Osteoblast (primary cell): Measurements from ENCODE around the gene APOBEC3F. TPM values are rescaled to one million over a fixed set of nuclear protein-coding genes. Genes with fewer than 3 reads are reported as not detected.
"Not testable (repeated sequence)": the region's sequence is repeated elsewhere in the genome, so short reads cannot be mapped to it uniquely, and the experiment has no call there.

Source experiments
- DNase-seq: peaks from one replicate; pipeline ENCODE4 v3.0.0; 2011; ENCODE audit warnings: low spot score, mixed read lengths; ENCODE audit not compliant: insufficient read length; ENCODE audit errors: missing footprints
- H2AFZ ChIP-seq: 2 replicates; pipeline ENCODE4 v1.6.0; 2011; ENCODE audit warnings: mild to moderate bottlenecking, low read length
- H3K27ac ChIP-seq: 2 replicates; pipeline ENCODE4 v1.5.1; 2011; ENCODE audit warnings: mild to moderate bottlenecking, low read depth, low read length, moderate library complexity
- H3K27me3 ChIP-seq: 2 replicates; pipeline ENCODE4 v1.6.0; 2012; ENCODE audit warnings: mild to moderate bottlenecking, control low read depth, inconsistent platforms, low read length, moderate library complexity; ENCODE audit not compliant: insufficient read depth
- H3K36me3 ChIP-seq: 2 replicates; pipeline ENCODE4 v1.5.1; 2011; ENCODE audit warnings: mild to moderate bottlenecking, low read length, control low read depth, moderate library complexity; ENCODE audit not compliant: insufficient read depth
- H3K4me1 ChIP-seq: 2 replicates; pipeline ENCODE4 v1.5.1; 2011; ENCODE audit warnings: mild to moderate bottlenecking, low read length, control low read depth, moderate library complexity; ENCODE audit not compliant: insufficient read depth
- H3K4me2 ChIP-seq: 2 replicates; pipeline ENCODE4 v1.6.0; 2011; ENCODE audit warnings: mild to moderate bottlenecking, low read length; ENCODE audit not compliant: insufficient read depth
- H3K4me3 ChIP-seq: fragments of 200-600 bp; sonication (generic); 3 replicates; pipeline ENCODE4 v1.5.1; 2012; ENCODE audit warnings: mild to moderate bottlenecking, low read length, inconsistent platforms; ENCODE audit not compliant: insufficient read depth
- H3K79me2 ChIP-seq: 2 replicates; pipeline ENCODE4 v1.6.0; 2012; ENCODE audit warnings: mild to moderate bottlenecking, low read length, control low read depth, inconsistent platforms; ENCODE audit not compliant: insufficient read depth
- H3K9me3 ChIP-seq: 2 replicates; pipeline ENCODE4 v1.5.1; 2011; ENCODE audit warnings: low read depth, low read length, control low read depth
- H4K20me1 ChIP-seq: 2 replicates; pipeline ENCODE4 v1.6.0; 2012; ENCODE audit warnings: mild to moderate bottlenecking, low read length, control low read depth; ENCODE audit not compliant: insufficient read depth
- CTCF ChIP-seq: IDR thresholded peaks from 2 replicates; pipeline ENCODE4 v1.5.1; 2011; ENCODE audit warnings: mild to moderate bottlenecking, low read depth, low read length, moderate library complexity; ENCODE audit errors: extremely low read depth
- total RNA-seq: library from RNA; depleted of rRNA; stranded (reverse); fragments of >200 nt; gene quantifications from 2 replicates; pipeline ENCODE4 v1.2.3, GENCODE V29; 2012

Gene APOBEC3F
- total RNA-seq, 1 donor = 5.1 TPM

GRCh38 chr22:39068033-39068785 lies 27.5 kb downstream of the APOBEC3F start:
- no peaks in the 10 kb centered on the region for H3K36me3 ChIP-seq
- H3K27me3 ChIP-seq = peaks cover 12% of the 10 kb centered on the region
- no peak for DNase-seq
- H4K20me1 ChIP-seq = no peaks in the 10 kb centered on the region
- no peaks in the 10 kb centered on the region for H3K4me1 ChIP-seq
- no peak overlapping the region for H3K27ac ChIP-seq
- H2AFZ ChIP-seq = no peak overlapping the region
- no peaks in the 10 kb centered on the region for H3K9me3 ChIP-seq
- no peak overlapping the region for H3K4me3 ChIP-seq
- H3K79me2 ChIP-seq = no peaks in the 10 kb centered on the region
- TF ChIP-seq CTCF = peak; percentile 12
- H3K4me2 ChIP-seq = no peak overlapping the region

- no peak for DNase-seq
- H3K9me3 ChIP-seq = no peaks in the 10 kb centered on the region
- H3K36me3 ChIP-seq = no peaks in the 10 kb centered on the region
- no peak overlapping the region for H3K27ac ChIP-seq
- TF ChIP-seq CTCF = no peak
- no peaks in the 10 kb centered on the region for H3K79me2 ChIP-seq
- peaks cover 12% of the 10 kb centered on the region for H3K27me3 ChIP-seq
- no peaks in the 10 kb centered on the region for H4K20me1 ChIP-seq
- H3K4me2 ChIP-seq = no peak overlapping the region
- no peak overlapping the region for H2AFZ ChIP-seq
- H3K4me1 ChIP-seq = no peaks in the 10 kb centered on the region
- no peak overlapping the region for H3K4me3 ChIP-seq
Observed at GRCh38 chr22:39070186-39070585, 29.5 kb downstream of the APOBEC3F start.

- not testable (repeated sequence) for H4K20me1 ChIP-seq, H3K79me2 ChIP-seq, H3K27ac ChIP-seq, H3K4me1 ChIP-seq, H3K9me3 ChIP-seq, DNase-seq, H2AFZ ChIP-seq, H3K36me3 ChIP-seq, H3K4me3 ChIP-seq, H3K27me3 ChIP-seq, H3K4me2 ChIP-seq
Observed at GRCh38 chr22:39072581-39072981, 31.9 kb downstream of the APOBEC3F start.

- Histone ChIP-seq H3K36me3 (no peaks in the 10 kb centered on the region), H3K9me3 (no peaks in the 10 kb centered on the region), H4K20me1 (no peaks in the 10 kb centered on the region), H2AFZ (no peak overlapping the region), H3K4me1 (no peaks in the 10 kb centered on the region), H3K4me2 (no peak overlapping the region), H3K27ac (no peak overlapping the region), H3K4me3 (no peak overlapping the region), H3K79me2 (no peaks in the 10 kb centered on the region), H3K27me3 (peaks cover 5% of the 10 kb centered on the region)
- no peak for TF ChIP-seq CTCF
- no peak for DNase-seq
Observed at GRCh38 chr22:39073981-39074380, 33.3 kb downstream of the APOBEC3F start.

- not testable (repeated sequence) for H3K4me1 ChIP-seq, H3K79me2 ChIP-seq, H4K20me1 ChIP-seq, H2AFZ ChIP-seq, H3K27me3 ChIP-seq, H3K27ac ChIP-seq, H3K4me2 ChIP-seq, H3K9me3 ChIP-seq, H3K36me3 ChIP-seq, DNase-seq
- peak overlapping the region; percentile 40 for H3K4me3 ChIP-seq
Observed at GRCh38 chr22:39076155-39077025, 35.7 kb downstream of the APOBEC3F start.

GRCh38 chr22:39077026-39077840 lies 36.6 kb downstream of the APOBEC3F start, which contains the start of gene APOBEC3G:
APOBEC3G (plus strand) TSS chr22:39077275; CDS start chr22:39077362, 87 bp downstream.
- not testable (repeated sequence) for H3K27ac ChIP-seq, H3K9me3 ChIP-seq, H3K27me3 ChIP-seq, H3K4me1 ChIP-seq, H4K20me1 ChIP-seq, H3K79me2 ChIP-seq, H3K36me3 ChIP-seq
- peak; percentile 66 for DNase-seq
- H3K4me3 ChIP-seq = peak within 1 kb of the TSS; percentile 75
- H2AFZ ChIP-seq = peak within 1 kb of the TSS; percentile 80
- peak within 1 kb of the TSS; percentile 84 for H3K4me2 ChIP-seq
